GM12878 (cell line): Measurements from ENCODE around the gene LRRC4B. TPM values are rescaled to one million over a fixed set of nuclear protein-coding genes. Genes with fewer than 3 reads are reported as not detected.

Source experiments
- ATAC-seq: fragments of 200-7000 bp; cut with Tn5 transposase; 3 replicates; pipeline ENCODE4 v1.9.1; 2020; ENCODE audit warnings: mild to moderate bottlenecking, moderate library complexity
- BruUV-seq: library from RNA; stranded (reverse); fragments of 400-500 nt; replicated peaks from 2 replicates; lab custom pipeline; 2021; lab: Mats Ljungman, UMichigan
- CTCF ChIA-PET: fragments of 300-600 bp; sonication (Branson Sonifier 250); formaldehyde crosslinking; extraction: SDS; loops from one replicate; lab custom pipeline; 2021; ENCODE audit warnings: inconsistent platforms; lab: Yijun Ruan, JAX
- POLR2A ChIA-PET: fragments of 350-600 bp; formaldehyde crosslinking; extraction: SDS; loops from one replicate; lab custom pipeline; 2021; ENCODE audit warnings: inconsistent platforms; lab: Charles Lee
- RAD21 ChIA-PET: fragments of 300-600 bp; sonication (Branson Sonifier 250); formaldehyde crosslinking; loops from one replicate; lab custom pipeline; 2023; ENCODE audit warnings: antibody characterized with exemption; ENCODE audit not compliant: unreplicated experiment; lab: Charles Lee
- SMC1A ChIA-PET: fragments of 300-600 bp; sonication (Branson Sonifier 250); formaldehyde crosslinking; loops from one replicate; lab custom pipeline; 2023; ENCODE audit not compliant: unreplicated experiment, uncharacterized antibody; lab: Charles Lee
- DNase-seq: peaks from one replicate; pipeline ENCODE4 v3.0.0-alpha.2; 2011; ENCODE audit warnings: low read depth, low spot score
- FAIRE-seq: peaks from 3 replicates; lab custom pipeline; 2011; peaks lifted over from hg19 to GRCh38; lab: Jason Lieb, UNC
- H2AFZ ChIP-seq: 2 replicates; pipeline ENCODE4 v1.6.0; 2011; ENCODE audit warnings: low read depth, low read length, control low read depth; ENCODE audit not compliant: control insufficient read depth
- H3K27ac ChIP-seq: 2 replicates; pipeline ENCODE4 v1.5.1; 2011; ENCODE audit warnings: control low read depth; ENCODE audit not compliant: control insufficient read depth, insufficient read depth
- H3K27me3 ChIP-seq, 2 experiments: replicated peaks in 1 of 2; 2 replicates each; pipeline versions ENCODE4 v1.6.0 to v1.6.1; 2011; ENCODE audit warnings: low read length in 1 of 2; ENCODE audit not compliant: control insufficient read depth in 2 of 2, insufficient read depth in 2 of 2
- H3K36me3 ChIP-seq, 2 experiments: 2 replicates each; pipeline ENCODE4 v1.5.1; 2011; ENCODE audit warnings: low read length in 1 of 2; ENCODE audit not compliant: control insufficient read depth in 2 of 2, insufficient read depth in 2 of 2
- H3K4me1 ChIP-seq: 2 replicates; pipeline ENCODE4 v1.6.1; 2011; ENCODE audit warnings: mild to moderate bottlenecking, low read length, moderate library complexity, mixed read lengths; ENCODE audit not compliant: control insufficient read depth, insufficient read depth
- H3K4me2 ChIP-seq: 2 replicates; pipeline ENCODE4 v1.6.0; 2011; ENCODE audit warnings: control low read depth; ENCODE audit not compliant: control insufficient read depth, insufficient read depth
- H3K4me3 ChIP-seq: fragments of 200-600 bp; sonication (generic); 2 replicates; pipeline ENCODE4 v1.5.1; 2016
- H3K79me2 ChIP-seq: 2 replicates; pipeline ENCODE4 v1.6.0; 2011; ENCODE audit warnings: low read length; ENCODE audit not compliant: control insufficient read depth, insufficient read depth
- H3K9ac ChIP-seq: 2 replicates; pipeline ENCODE4 v1.8.0; 2011; ENCODE audit warnings: low read length, control low read depth, mixed read lengths; ENCODE audit not compliant: control insufficient read depth, insufficient read depth
- H3K9me3 ChIP-seq: replicated peaks from 3 replicates; pipeline ENCODE4 v1.5.1; 2011; ENCODE audit warnings: mild to moderate bottlenecking, low read length; ENCODE audit not compliant: control insufficient read depth, insufficient read depth
- H4K20me1 ChIP-seq: 2 replicates; pipeline ENCODE4 v1.6.0; 2011; ENCODE audit not compliant: control insufficient read depth, insufficient read depth
- CREB1 ChIP-seq: IDR thresholded peaks from 2 replicates; pipeline ENCODE4 v1.6.1; 2012; ENCODE audit warnings: low read depth, mild to moderate bottlenecking, inconsistent platforms
- CREM ChIP-seq: IDR thresholded peaks from 2 replicates; pipeline ENCODE4 v1.6.1; 2014; ENCODE audit warnings: antibody characterized with exemption, low read depth
- IKZF1 ChIP-seq: fragments of 450-650 bp; conservative IDR thresholded peaks from 2 replicates; pipeline ENCODE4 v1.6.1; 2017; ENCODE audit warnings: antibody characterized with exemption, mild to moderate bottlenecking
- IRF4 ChIP-seq: IDR thresholded peaks from 2 replicates; pipeline ENCODE4 v1.6.1; 2011; ENCODE audit warnings: low read depth, low read length
- NFYB ChIP-seq: IDR thresholded peaks from 2 replicates; pipeline ENCODE4 v1.6.1; 2011; ENCODE audit warnings: low read depth, mild to moderate bottlenecking, low read length, improper control_type of control experiment, moderate library complexity; ENCODE audit not compliant: insufficient read depth
- NR2F1 ChIP-seq: fragments of 450-650 bp; conservative IDR thresholded peaks from 2 replicates; pipeline ENCODE4 v1.6.1; 2017; ENCODE audit warnings: mild to moderate bottlenecking
- POLR2A ChIP-seq: IDR thresholded peaks from 2 replicates; pipeline ENCODE4 v1.6.1; 2011; ENCODE audit warnings: low read depth, mild to moderate bottlenecking, low read length
- POU2F2 ChIP-seq: IDR thresholded peaks from 3 replicates; pipeline ENCODE4 v1.6.1; 2011; ENCODE audit warnings: low read depth, mild to moderate bottlenecking, low read length, borderline replicate concordance
- SIN3A ChIP-seq: IDR thresholded peaks from 2 replicates; pipeline ENCODE4 v1.6.1; 2012; ENCODE audit warnings: low read depth, low read length, improper control_type of control experiment
- SMC3 ChIP-seq: IDR thresholded peaks from 2 replicates; pipeline ENCODE4 v1.6.1; 2011; ENCODE audit warnings: low read length, improper control_type of control experiment, borderline replicate concordance
- TBL1XR1 ChIP-seq: IDR thresholded peaks from 2 replicates; pipeline ENCODE4 v1.6.1; 2012; ENCODE audit warnings: low read depth, low read length, improper control_type of control experiment
- WRNIP1 ChIP-seq: IDR thresholded peaks from 2 replicates; pipeline ENCODE4 v1.6.1; 2011; ENCODE audit warnings: low read depth, low read length, improper control_type of control experiment, borderline replicate concordance
- YY1 ChIP-seq: IDR thresholded peaks from 2 replicates; pipeline ENCODE4 v1.6.1; 2011; ENCODE audit warnings: low read depth, mild to moderate bottlenecking, low read length
- WGBS: methylation state at CpG from one replicate; pipeline ENCODE4 v1.1.6; 2016; ENCODE audit warnings: low lambda C conversion rate; ENCODE audit not compliant: insufficient replicate concordance, insufficient coverage; ENCODE audit errors: missing lambda C conversion rate; 5-methylcytosine and 5-hydroxymethylcytosine counted together
- in situ Hi-C: fragments of 300-500 bp; cut with MboI; formaldehyde crosslinking; loops from 9 replicates; pipeline ENCODE4 v1.14.3; 2018; ENCODE audit warnings: mixed read lengths
- intact Hi-C: fragments of 100-400 bp; cut with micrococcal nuclease; formaldehyde crosslinking; loops from one replicate; pipeline ENCODE4 v1.14.2; 2022; ENCODE audit not compliant: unreplicated experiment
- polyA plus RNA-seq, 11 experiments: library from polyadenylated mRNA; depleted of rRNA in 4 of 11; unstranded in 6 of 11; stranded (reverse) in 5 of 11; fragments of >200 nt; fragmentation: Nextera tagmentation in 4 of 11; fragmentation: Illumina TruSeq in 1 of 11; extraction: Ambion mirVana in 4 of 11; extraction: Trizol in 1 of 11; gene quantifications; 1 replicate in 1 of 11; 2 replicates in 10 of 11; pipeline versions ENCODE4 v1.2.1 to v1.2.3, GENCODE V29; 2011 to 2016; ENCODE audit warnings: inconsistent platforms in 2 of 11, missing spikeins in 2 of 11, low read depth in 1 of 11
- total RNA-seq, 4 experiments: library from RNA; depleted of rRNA in 3 of 4; stranded (reverse); fragments of >200 nt in 3 of 4; fragmentation: Illumina TruSeq in 1 of 4; extraction: Trizol in 1 of 4; gene quantifications; 2 replicates each; pipeline versions ENCODE4 v1.2.1 to v1.2.3, GENCODE V29; 2013 to 2021
- TF ChIP-seq, protein P1 (sequence below): fragments of 150-350 bp; IDR thresholded peaks from 2 replicates; pipeline ENCODE4 v1.6.1; 2014; ENCODE audit warnings: mild to moderate bottlenecking, low read depth, low read length
- TF ChIP-seq, protein P2 (sequence below): fragments of 450-650 bp; IDR thresholded peaks from 2 replicates; pipeline ENCODE4 v1.6.1; 2016; ENCODE audit warnings: mild to moderate bottlenecking
- TF ChIP-seq, protein P3 (sequence below): fragments of 450-650 bp; IDR thresholded peaks from 2 replicates; pipeline ENCODE4 v1.6.1; 2016; ENCODE audit warnings: mild to moderate bottlenecking, moderate library complexity, borderline replicate concordance
- TF ChIP-seq, protein P4 (sequence below): fragments of 450-650 bp; IDR thresholded peaks from 2 replicates; pipeline ENCODE4 v1.6.1; 2016; ENCODE audit warnings: mild to moderate bottlenecking

LRRC4B gene
- total and polyA plus RNA-seq, 10 of the 15 experiments (the other 5 are each of a cell fraction or from before 2014, with no cell fraction given): 0.14 TPM; not detected in 9

DNA sequence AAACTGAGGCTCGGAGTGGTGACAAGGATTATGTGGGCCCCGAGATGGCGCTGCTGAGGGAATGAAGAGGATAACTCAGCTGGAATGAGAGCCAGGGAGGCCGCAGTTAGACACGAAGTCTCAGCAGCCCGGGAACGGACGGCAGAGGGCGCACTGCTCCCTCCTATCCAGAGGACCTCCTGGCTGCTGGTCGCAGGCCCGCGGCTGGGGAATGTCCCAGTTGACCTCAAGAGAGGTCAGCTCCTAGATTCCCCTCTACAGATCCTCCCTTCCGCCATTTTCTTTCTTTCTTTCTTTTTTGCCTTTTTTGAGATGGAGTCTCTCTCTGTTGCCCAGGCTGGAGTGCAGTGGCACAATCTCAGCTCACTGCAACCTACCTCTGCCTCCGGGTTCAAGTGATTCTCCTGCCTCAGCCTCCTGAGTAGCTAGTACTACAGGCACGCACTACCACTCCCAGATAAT lies 30.4 kb downstream of the LRRC4B start:
- in situ Hi-C loops (loop anchor here (5.0 to 10.0 kb wide), 2 partner anchors 250 to 387 kb away; no protein-coding TSS in a partner anchor), intact Hi-C loops (loop anchor here (1.0 to 10.0 kb wide), 3 partner anchors 183 to 385 kb away; no protein-coding TSS in a partner anchor)
- ChIA-PET SMC1A (interaction anchor here (0.6 to 2.5 kb wide), 7 partner anchors 9 to 384 kb away, joined by 3 to 16 read pairs (median 4); no protein-coding TSS in a partner anchor), RAD21 (interaction anchor here (1.1 to 2.4 kb wide), 5 partner anchors 19 to 384 kb away, joined by 3 to 13 read pairs (median 9); no protein-coding TSS in a partner anchor), CTCF (interaction anchor here (0.6 to 8.6 kb wide), 15 partner anchors 12 to 384 kb away, joined by 3 to 117 read pairs (median 4); no protein-coding TSS in a partner anchor), POLR2A (no interaction called here)
- Histone ChIP-seq H3K4me1 (peaks cover 8% of the 10 kb centered on the region), H4K20me1 (no peaks in the 10 kb centered on the region), H3K9ac (no peak overlapping the region), H2AFZ (no peak overlapping the region; the same call in 1 of the 2 replicates), H3K4me3 (no peak overlapping the region), H3K79me2 (no peaks in the 10 kb centered on the region), H3K4me2 (no peak overlapping the region), H3K9me3 (peaks cover 3% of the 10 kb centered on the region; the same call in 2 of the 3 replicates), H3K36me3 (no peaks in the 10 kb centered on the region), H3K27me3 (no peaks in the 10 kb centered on the region), H3K27ac (no peak overlapping the region)
- no TSS peak for BruUV-seq
- DNase-seq (no peak), ATAC-seq (peak; percentile 88), FAIRE-seq (no peak)
- 7% methylated on average over 15 of the region's 15 CpGs for WGBS
- TF ChIP-seq POU2F2 (0 out of 3 replicates have a peak, but pooled peaks have one; percentile 14), CREM (no peak), YY1 (peak; percentile 56; the same call in 1 of the 2 replicates), TBL1XR1 (no peak), SMC3 (peak; percentile 61; the same call in 1 of the 2 replicates), SIN3A (no peak), WRNIP1 (no peak), NR2F1 (peak; percentile 97), IRF4 (0 out of 2 replicates have a peak, but pooled peaks have one; percentile 38), POLR2A (no peak), NFYB (no peak), CREB1 (no peak), IKZF1 (peak; percentile 30; the same call in 1 of the 2 replicates)
- TF ChIP-seq, protein P1, sequence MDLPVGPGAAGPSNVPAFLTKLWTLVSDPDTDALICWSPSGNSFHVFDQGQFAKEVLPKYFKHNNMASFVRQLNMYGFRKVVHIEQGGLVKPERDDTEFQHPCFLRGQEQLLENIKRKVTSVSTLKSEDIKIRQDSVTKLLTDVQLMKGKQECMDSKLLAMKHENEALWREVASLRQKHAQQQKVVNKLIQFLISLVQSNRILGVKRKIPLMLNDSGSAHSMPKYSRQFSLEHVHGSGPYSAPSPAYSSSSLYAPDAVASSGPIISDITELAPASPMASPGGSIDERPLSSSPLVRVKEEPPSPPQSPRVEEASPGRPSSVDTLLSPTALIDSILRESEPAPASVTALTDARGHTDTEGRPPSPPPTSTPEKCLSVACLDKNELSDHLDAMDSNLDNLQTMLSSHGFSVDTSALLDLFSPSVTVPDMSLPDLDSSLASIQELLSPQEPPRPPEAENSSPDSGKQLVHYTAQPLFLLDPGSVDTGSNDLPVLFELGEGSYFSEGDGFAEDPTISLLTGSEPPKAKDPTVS: no peak
- TF ChIP-seq, protein P2, sequence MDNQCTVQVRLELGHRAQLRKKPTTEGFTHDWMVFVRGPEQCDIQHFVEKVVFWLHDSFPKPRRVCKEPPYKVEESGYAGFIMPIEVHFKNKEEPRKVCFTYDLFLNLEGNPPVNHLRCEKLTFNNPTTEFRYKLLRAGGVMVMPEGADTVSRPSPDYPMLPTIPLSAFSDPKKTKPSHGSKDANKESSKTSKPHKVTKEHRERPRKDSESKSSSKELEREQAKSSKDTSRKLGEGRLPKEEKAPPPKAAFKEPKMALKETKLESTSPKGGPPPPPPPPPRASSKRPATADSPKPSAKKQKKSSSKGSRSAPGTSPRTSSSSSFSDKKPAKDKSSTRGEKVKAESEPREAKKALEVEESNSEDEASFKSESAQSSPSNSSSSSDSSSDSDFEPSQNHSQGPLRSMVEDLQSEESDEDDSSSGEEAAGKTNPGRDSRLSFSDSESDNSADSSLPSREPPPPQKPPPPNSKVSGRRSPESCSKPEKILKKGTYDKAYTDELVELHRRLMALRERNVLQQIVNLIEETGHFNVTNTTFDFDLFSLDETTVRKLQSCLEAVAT: 0 out of 2 replicates have a peak, but pooled peaks have one; percentile 15
- TF ChIP-seq, protein P3, sequence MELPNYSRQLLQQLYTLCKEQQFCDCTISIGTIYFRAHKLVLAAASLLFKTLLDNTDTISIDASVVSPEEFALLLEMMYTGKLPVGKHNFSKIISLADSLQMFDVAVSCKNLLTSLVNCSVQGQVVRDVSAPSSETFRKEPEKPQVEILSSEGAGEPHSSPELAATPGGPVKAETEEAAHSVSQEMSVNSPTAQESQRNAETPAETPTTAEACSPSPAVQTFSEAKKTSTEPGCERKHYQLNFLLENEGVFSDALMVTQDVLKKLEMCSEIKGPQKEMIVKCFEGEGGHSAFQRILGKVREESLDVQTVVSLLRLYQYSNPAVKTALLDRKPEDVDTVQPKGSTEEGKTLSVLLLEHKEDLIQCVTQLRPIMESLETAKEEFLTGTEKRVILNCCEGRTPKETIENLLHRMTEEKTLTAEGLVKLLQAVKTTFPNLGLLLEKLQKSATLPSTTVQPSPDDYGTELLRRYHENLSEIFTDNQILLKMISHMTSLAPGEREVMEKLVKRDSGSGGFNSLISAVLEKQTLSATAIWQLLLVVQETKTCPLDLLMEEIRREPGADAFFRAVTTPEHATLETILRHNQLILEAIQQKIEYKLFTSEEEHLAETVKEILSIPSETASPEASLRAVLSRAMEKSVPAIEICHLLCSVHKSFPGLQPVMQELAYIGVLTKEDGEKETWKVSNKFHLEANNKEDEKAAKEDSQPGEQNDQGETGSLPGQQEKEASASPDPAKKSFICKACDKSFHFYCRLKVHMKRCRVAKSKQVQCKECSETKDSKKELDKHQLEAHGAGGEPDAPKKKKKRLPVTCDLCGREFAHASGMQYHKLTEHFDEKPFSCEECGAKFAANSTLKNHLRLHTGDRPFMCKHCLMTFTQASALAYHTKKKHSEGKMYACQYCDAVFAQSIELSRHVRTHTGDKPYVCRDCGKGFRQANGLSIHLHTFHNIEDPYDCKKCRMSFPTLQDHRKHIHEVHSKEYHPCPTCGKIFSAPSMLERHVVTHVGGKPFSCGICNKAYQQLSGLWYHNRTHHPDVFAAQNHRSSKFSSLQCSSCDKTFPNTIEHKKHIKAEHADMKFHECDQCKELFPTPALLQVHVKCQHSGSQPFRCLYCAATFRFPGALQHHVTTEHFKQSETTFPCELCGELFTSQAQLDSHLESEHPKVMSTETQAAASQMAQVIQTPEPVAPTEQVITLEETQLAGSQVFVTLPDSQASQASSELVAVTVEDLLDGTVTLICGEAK: no peak
- TF ChIP-seq, protein P4, sequence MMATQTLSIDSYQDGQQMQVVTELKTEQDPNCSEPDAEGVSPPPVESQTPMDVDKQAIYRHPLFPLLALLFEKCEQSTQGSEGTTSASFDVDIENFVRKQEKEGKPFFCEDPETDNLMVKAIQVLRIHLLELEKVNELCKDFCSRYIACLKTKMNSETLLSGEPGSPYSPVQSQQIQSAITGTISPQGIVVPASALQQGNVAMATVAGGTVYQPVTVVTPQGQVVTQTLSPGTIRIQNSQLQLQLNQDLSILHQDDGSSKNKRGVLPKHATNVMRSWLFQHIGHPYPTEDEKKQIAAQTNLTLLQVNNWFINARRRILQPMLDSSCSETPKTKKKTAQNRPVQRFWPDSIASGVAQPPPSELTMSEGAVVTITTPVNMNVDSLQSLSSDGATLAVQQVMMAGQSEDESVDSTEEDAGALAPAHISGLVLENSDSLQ: 0 out of 2 replicates have a peak, but pooled peaks have one; percentile 5
